ENCODE results near the gene ISOC2. TPM values are rescaled to one million over a fixed set of nuclear protein-coding genes. Genes with fewer than 3 reads are reported as not detected.

Gene ISOC2
- total RNA-seq, 1 experiment from 2014 or later: 251 TPM

DNA sequence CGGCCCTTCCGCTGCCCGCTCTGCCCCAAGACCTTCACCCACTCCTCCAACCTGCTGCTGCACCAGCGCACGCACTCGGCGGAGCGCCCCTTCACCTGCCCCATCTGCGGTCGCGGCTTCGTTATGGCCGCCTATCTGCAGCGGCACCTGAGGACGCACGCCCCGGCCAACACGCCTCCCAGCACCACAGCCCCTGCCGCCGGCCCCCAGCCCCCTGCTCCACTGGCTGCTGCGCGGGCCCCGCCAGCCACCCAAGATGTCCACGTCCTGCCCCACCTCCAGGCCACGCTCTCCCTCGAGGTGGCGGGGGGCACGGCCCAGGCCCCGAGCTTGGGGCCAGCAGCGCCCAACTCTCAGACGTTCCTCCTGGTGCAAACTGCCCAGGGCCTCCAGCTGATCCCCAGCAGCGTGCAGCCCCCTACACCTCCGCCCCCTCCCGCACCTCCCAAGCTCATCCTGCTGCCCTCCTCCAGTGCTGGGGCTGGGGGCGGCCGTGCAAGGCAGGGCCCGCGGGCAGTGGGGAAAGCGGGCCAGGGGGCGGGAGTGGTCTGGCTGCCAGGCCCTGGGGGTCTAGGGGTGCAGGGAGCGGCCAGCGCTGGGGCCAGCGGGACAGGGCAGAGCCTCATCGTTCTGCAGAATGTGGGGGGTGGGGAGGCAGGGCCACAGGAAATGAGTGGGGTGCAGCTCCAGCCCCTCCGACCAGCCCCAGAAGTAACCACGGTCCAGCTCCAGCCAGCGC is 21.7 kb upstream of the ISOC2 start:
- POLR2A ChIA-PET (ENCODE audit: unreplicated experiment): interaction anchor here (0.6 kb wide), 2 partner anchors 224 to 318 kb away, joined by 3 to 6 read pairs; partner anchors contain the start of gene PPP6R1
- H3K27ac ChIP-seq (ENCODE audit: low read length): no peak overlapping the region

DNA sequence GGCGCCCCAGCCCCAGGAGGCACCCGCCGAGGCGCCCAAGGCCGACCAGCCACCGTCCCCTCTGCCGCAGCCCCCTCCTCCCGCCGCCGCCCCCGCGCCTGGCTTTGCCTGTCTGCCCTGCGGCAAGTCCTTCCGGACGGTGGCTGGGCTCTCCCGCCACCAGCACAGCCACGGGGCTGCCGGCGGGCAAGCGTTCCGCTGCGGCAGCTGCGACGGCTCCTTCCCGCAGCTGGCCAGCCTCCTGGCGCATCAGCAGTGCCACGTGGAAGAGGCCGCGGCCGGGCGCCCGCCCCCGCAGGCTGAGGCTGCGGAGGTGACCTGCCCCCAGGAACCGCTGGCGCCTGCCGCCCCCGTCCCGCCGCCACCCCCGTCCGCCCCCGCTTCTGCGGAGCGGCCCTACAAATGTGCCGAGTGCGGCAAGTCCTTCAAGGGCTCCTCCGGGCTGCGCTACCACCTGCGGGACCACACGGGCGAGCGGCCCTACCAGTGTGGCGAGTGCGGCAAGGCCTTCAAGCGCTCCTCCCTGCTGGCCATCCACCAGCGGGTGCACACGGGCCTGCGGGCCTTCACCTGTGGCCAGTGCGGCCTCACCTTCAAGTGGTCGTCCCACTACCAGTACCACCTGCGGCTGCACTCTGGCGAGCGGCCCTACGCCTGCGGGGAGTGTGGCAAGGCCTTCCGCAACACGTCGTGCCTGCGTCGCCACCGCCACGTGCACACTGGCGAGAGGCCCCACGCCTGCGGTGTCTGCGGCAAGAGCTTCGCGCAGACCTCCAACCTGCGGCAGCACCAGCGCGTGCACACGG is 20.9 kb upstream of the ISOC2 start:
- Histone ChIP-seq H3K4me3 (ENCODE audit: low read length) (no peak overlapping the region), H3K27me3 (ENCODE audit: low read length) (no peaks in the 10 kb centered on the region), H3K9ac (ENCODE audit: low read length) (no peak overlapping the region), H3K79me2 (ENCODE audit: low read length) (peaks cover 25% of the 10 kb centered on the region), H4K20me1 (ENCODE audit: low read length) (no peaks in the 10 kb centered on the region), H2AFZ (ENCODE audit: low read length) (no peak overlapping the region), H3K27ac (ENCODE audit: low read length) (no peak overlapping the region), H3K9me3 (ENCODE audit: low read length) (no peaks in the 10 kb centered on the region), H3K9me2 (replicated peaks; ENCODE audit: low read length) (no peaks in the 10 kb centered on the region), H3F3A (ENCODE audit: low read length, unreplicated experiment) (peaks cover 3% of the 10 kb centered on the region), H3K4me2 (ENCODE audit: low read length) (no peak overlapping the region), H3K4me1 (ENCODE audit: insufficient read depth, low read length) (peaks cover 29% of the 10 kb centered on the region), H3K36me3 (ENCODE audit: low read depth, low read length) (no peaks in the 10 kb centered on the region)
- BruUV-seq (replicated peaks): no TSS peak
- no peak for DNase-seq
- TF ChIP-seq EZH2phosphoT487 (IDR thresholded peaks at IDR 0.05; ENCODE audit: borderline replicate concordance, low read length) (no peak), EZH2 (IDR thresholded peaks at IDR 0.05; ENCODE audit: low read length, unreplicated experiment) (no peak)
- TF ChIP-seq, protein P1, sequence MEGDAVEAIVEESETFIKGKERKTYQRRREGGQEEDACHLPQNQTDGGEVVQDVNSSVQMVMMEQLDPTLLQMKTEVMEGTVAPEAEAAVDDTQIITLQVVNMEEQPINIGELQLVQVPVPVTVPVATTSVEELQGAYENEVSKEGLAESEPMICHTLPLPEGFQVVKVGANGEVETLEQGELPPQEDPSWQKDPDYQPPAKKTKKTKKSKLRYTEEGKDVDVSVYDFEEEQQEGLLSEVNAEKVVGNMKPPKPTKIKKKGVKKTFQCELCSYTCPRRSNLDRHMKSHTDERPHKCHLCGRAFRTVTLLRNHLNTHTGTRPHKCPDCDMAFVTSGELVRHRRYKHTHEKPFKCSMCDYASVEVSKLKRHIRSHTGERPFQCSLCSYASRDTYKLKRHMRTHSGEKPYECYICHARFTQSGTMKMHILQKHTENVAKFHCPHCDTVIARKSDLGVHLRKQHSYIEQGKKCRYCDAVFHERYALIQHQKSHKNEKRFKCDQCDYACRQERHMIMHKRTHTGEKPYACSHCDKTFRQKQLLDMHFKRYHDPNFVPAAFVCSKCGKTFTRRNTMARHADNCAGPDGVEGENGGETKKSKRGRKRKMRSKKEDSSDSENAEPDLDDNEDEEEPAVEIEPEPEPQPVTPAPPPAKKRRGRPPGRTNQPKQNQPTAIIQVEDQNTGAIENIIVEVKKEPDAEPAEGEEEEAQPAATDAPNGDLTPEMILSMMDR (conservative IDR thresholded peaks at IDR 0.05; ENCODE audit: low read depth, low read length): no peak
- ATAC-seq: no peak
- POLR2A ChIA-PET (ENCODE audit: unreplicated experiment): no interaction called here
- intact Hi-C loops (cut with micrococcal nuclease): no loop called here
- CTCF ChIA-PET: no interaction called here

More for the DNA sequence above, 21.7 kb upstream of the ISOC2 start:
- intact Hi-C loops (cut with micrococcal nuclease): no loop called here
- Histone ChIP-seq H3K4me1 (ENCODE audit: insufficient read depth, low read length) (peaks cover 29% of the 10 kb centered on the region), H3K9me2 (replicated peaks; ENCODE audit: low read length) (no peaks in the 10 kb centered on the region), H3K9ac (ENCODE audit: low read length) (no peak overlapping the region), H3F3A (ENCODE audit: low read length, unreplicated experiment) (peaks cover 3% of the 10 kb centered on the region), H3K4me2 (ENCODE audit: low read length) (no peak overlapping the region), H3K79me2 (ENCODE audit: low read length) (peaks cover 18% of the 10 kb centered on the region), H3K36me3 (ENCODE audit: low read depth, low read length) (no peaks in the 10 kb centered on the region), H3K4me3 (ENCODE audit: low read length) (no peak overlapping the region), H4K20me1 (ENCODE audit: low read length) (no peaks in the 10 kb centered on the region), H3K9me3 (ENCODE audit: low read length) (no peaks in the 10 kb centered on the region), H2AFZ (ENCODE audit: low read length) (no peak overlapping the region), H3K27me3 (ENCODE audit: low read length) (no peaks in the 10 kb centered on the region)
- TF ChIP-seq EZH2 (IDR thresholded peaks at IDR 0.05; ENCODE audit: low read length, unreplicated experiment): no peak
- TF ChIP-seq, protein P1 (conservative IDR thresholded peaks at IDR 0.05; ENCODE audit: low read depth, low read length): no peak
- no peak for TF ChIP-seq EZH2phosphoT487 (IDR thresholded peaks at IDR 0.05; ENCODE audit: borderline replicate concordance, low read length)
- BruUV-seq (replicated peaks): no TSS peak
- ATAC-seq: no peak
- CTCF ChIA-PET: no interaction called here
- DNase-seq: no peak

DNA sequence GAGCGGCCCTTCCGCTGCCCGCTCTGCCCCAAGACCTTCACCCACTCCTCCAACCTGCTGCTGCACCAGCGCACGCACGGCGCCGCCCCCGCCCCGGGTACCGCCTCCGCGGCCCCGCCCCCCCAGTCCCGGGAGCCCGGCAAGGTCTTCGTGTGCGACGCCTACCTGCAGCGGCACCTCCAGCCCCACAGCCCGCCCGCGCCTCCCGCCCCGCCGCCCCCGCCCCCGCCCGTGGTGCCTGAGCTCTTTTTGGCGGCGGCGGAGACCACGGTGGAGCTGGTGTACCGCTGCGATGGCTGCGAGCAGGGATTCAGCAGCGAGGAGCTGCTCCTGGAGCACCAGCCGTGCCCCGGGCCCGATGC is 20.3 kb upstream of the ISOC2 start:
- Histone ChIP-seq H3K4me2 (ENCODE audit: low read length) (no peak overlapping the region), H3K9ac (ENCODE audit: low read length) (no peak overlapping the region), H3K9me2 (replicated peaks; ENCODE audit: low read length) (no peaks in the 10 kb centered on the region), H3K9me3 (ENCODE audit: low read length) (no peaks in the 10 kb centered on the region), H4K20me1 (ENCODE audit: low read length) (no peaks in the 10 kb centered on the region), H3K4me1 (ENCODE audit: insufficient read depth, low read length) (peaks cover 23% of the 10 kb centered on the region), H2AFZ (ENCODE audit: low read length) (no peak overlapping the region), H3K27ac (ENCODE audit: low read length) (no peak overlapping the region), H3K27me3 (ENCODE audit: low read length) (no peaks in the 10 kb centered on the region), H3K79me2 (ENCODE audit: low read length) (peaks cover 25% of the 10 kb centered on the region), H3K4me3 (ENCODE audit: low read length) (no peak overlapping the region), H3F3A (ENCODE audit: low read length, unreplicated experiment) (no peaks in the 10 kb centered on the region), H3K36me3 (ENCODE audit: low read depth, low read length) (no peaks in the 10 kb centered on the region)
- no TSS peak for BruUV-seq (replicated peaks)
- intact Hi-C loops (cut with micrococcal nuclease): no loop called here
- ATAC-seq (no peak), DNase-seq (no peak)
- ChIA-PET CTCF (no interaction called here), POLR2A (ENCODE audit: unreplicated experiment) (no interaction called here)
- TF ChIP-seq EZH2phosphoT487 (IDR thresholded peaks at IDR 0.05; ENCODE audit: borderline replicate concordance, low read length): no peak
- TF ChIP-seq, protein P1 (conservative IDR thresholded peaks at IDR 0.05; ENCODE audit: low read depth, low read length): no peak
- no peak for TF ChIP-seq EZH2 (IDR thresholded peaks at IDR 0.05; ENCODE audit: low read length, unreplicated experiment)

Measured in PC-3 (cell line).